CD4-positive, CD25-positive, alpha-beta regulatory T cell (primary cell): ENCODE data around the gene NCKAP5. TPM values are rescaled to one million over a fixed set of nuclear protein-coding genes. Genes with fewer than 3 reads are reported as not detected.

Source experiments
- ATAC-seq, 2 donors: fragments of 150-1000 bp; cut with Tn5 transposase; one replicate each; pipeline ENCODE4 v1.10.0; 2021; ENCODE audit warnings: low read depth in 2 of 2, moderate number of reproducible peaks in 2 of 2, moderate library complexity in 1 of 2
- DNase-seq, 3 donors: peaks; one replicate each; pipeline versions ENCODE4 v3.0.0 to v3.0.0-alpha.2; 2012 to 2022; ENCODE audit warnings: mixed read lengths in 1 of 3
- H3K27ac ChIP-seq: one replicate; pipeline ENCODE4 v1.7.0; 2013; ENCODE audit warnings: mild to moderate bottlenecking, low read length; ENCODE audit not compliant: insufficient read depth, poor library complexity, severe bottlenecking
- H3K27me3 ChIP-seq: one replicate; pipeline ENCODE4 v1.7.0; 2013; ENCODE audit warnings: low read length; ENCODE audit not compliant: control insufficient read depth, insufficient read depth
- H3K36me3 ChIP-seq: one replicate; pipeline ENCODE4 v1.7.0; 2013; ENCODE audit warnings: mild to moderate bottlenecking, low read length, moderate library complexity; ENCODE audit not compliant: control insufficient read depth, insufficient read depth
- H3K4me1 ChIP-seq: 2 replicates; pipeline ENCODE4 v1.7.0; 2013; ENCODE audit warnings: mild to moderate bottlenecking, low read length; ENCODE audit not compliant: insufficient read depth, control insufficient read depth, poor library complexity, severe bottlenecking
- H3K4me3 ChIP-seq: one replicate; pipeline ENCODE4 v1.7.0; 2013; ENCODE audit warnings: low read depth, mild to moderate bottlenecking, low read length, moderate library complexity
- H3K9me3 ChIP-seq, 2 experiments: 1 replicate in 1 of 2; 2 replicates in 1 of 2; pipeline ENCODE4 v1.7.0; 2013; ENCODE audit warnings: low read length in 2 of 2, mild to moderate bottlenecking in 1 of 2, moderate library complexity in 1 of 2; ENCODE audit not compliant: control insufficient read depth in 2 of 2
- H3K27ac Mint-ChIP-seq, 3 donors: one replicate each; pipeline ENCODE4 v1.8.0; 2020 to 2022; ENCODE audit warnings: mild to moderate bottlenecking in 3 of 3, mixed read lengths in 3 of 3, moderate library complexity in 2 of 3
- H3K27me3 Mint-ChIP-seq: one replicate; pipeline ENCODE4 v1.8.0; 2022; ENCODE audit warnings: mild to moderate bottlenecking, mixed read lengths
- H3K36me3 Mint-ChIP-seq: one replicate; pipeline ENCODE4 v1.8.0; 2020; ENCODE audit warnings: mixed read lengths
- H3K4me1 Mint-ChIP-seq, 4 donors: one replicate each; pipeline ENCODE4 v1.8.0; 2020 to 2022; ENCODE audit warnings: mixed read lengths in 4 of 4, mild to moderate bottlenecking in 1 of 4
- H3K4me3 Mint-ChIP-seq, 4 donors: one replicate each; pipeline ENCODE4 v1.8.0; 2020 to 2022; ENCODE audit warnings: mild to moderate bottlenecking in 4 of 4, mixed read lengths in 4 of 4, moderate library complexity in 3 of 4
- H3K9me3 Mint-ChIP-seq, 7 donors: one replicate each; pipeline ENCODE4 v1.8.0; 2020 to 2022; ENCODE audit warnings: mixed read lengths in 7 of 7, mild to moderate bottlenecking in 3 of 7, moderate library complexity in 2 of 7
- polyA plus RNA-seq, 4 donors: library from polyadenylated mRNA; unstranded; fragments of 300-500 nt; fragmentation: Illumina TruSeq; gene quantifications; one replicate each; pipeline ENCODE4 v1.2.3, GENCODE V29; 2021
- total RNA-seq: library from RNA; stranded (reverse); gene quantifications from one replicate; pipeline ENCODE4 v1.2.3, GENCODE V29; 2022

Gene NCKAP5
- total and polyA plus RNA-seq, 5 donors from 2014 or later, result not detected

GRCh38 chr2:132804051-132804450 is 764.2 kb downstream of the NCKAP5 start:
- Histone ChIP-seq H3K4me3 (no peak overlapping the region), H3K4me1 (no peaks in the 10 kb centered on the region), H3K27me3 (no peaks in the 10 kb centered on the region), H3K9me3 (no peaks in the 10 kb centered on the region), H3K27ac (no peak overlapping the region), H3K36me3 (no peaks in the 10 kb centered on the region)
- ATAC-seq, result no peak
- peaks cover 2 to 13% (median 5%) of the 10 kb centered on the region in 7 donors for H3K9me3 Mint-ChIP-seq
- H3K36me3 Mint-ChIP-seq, result no peaks in the 10 kb centered on the region
- H3K27me3 Mint-ChIP-seq, result no peaks in the 10 kb centered on the region
- no peak for DNase-seq
- no peak overlapping the region for H3K4me3 Mint-ChIP-seq
- H3K27ac Mint-ChIP-seq, result no peak overlapping the region
- H3K4me1 Mint-ChIP-seq, result no peaks in the 10 kb centered on the region

- peaks cover 0 to 2% (median 0%) of the 10 kb centered on the region in 7 donors for H3K9me3 Mint-ChIP-seq
Observed at GRCh38 chr2:132798341-132798740, 769.9 kb downstream of the NCKAP5 start.

GRCh38 chr2:132797556-132797955 is 770.7 kb downstream of the NCKAP5 start:
- no peak for DNase-seq
- H3K4me3 ChIP-seq, result no peak overlapping the region
- no peaks in the 10 kb centered on the region for H3K36me3 ChIP-seq
- Mint-ChIP-seq H3K36me3 (no peaks in the 10 kb centered on the region), H3K27ac (no peak overlapping the region), H3K27me3 (no peaks in the 10 kb centered on the region), H3K4me1 (no peaks in the 10 kb centered on the region), H3K4me3 (no peak overlapping the region), H3K9me3 (peaks cover 0 to 2% (median 0%) of the 10 kb centered on the region in 7 donors)
- H3K4me1 ChIP-seq, result no peaks in the 10 kb centered on the region
- no peaks in the 10 kb centered on the region for H3K9me3 ChIP-seq
- H3K27me3 ChIP-seq, result no peaks in the 10 kb centered on the region
- ATAC-seq, result no peak
- H3K27ac ChIP-seq, result no peak overlapping the region

More at GRCh38 chr2:132798341-132798740, 769.9 kb downstream of the NCKAP5 start:
- H3K4me1 ChIP-seq, result no peaks in the 10 kb centered on the region
- no peak overlapping the region for H3K4me3 ChIP-seq
- no peak for DNase-seq
- no peaks in the 10 kb centered on the region for H3K4me1 Mint-ChIP-seq
- no peak overlapping the region for H3K27ac ChIP-seq
- no peak overlapping the region for H3K4me3 Mint-ChIP-seq
- no peaks in the 10 kb centered on the region for H3K27me3 ChIP-seq
- no peak for ATAC-seq
- H3K36me3 ChIP-seq, result no peaks in the 10 kb centered on the region
- H3K27ac Mint-ChIP-seq, result no peak overlapping the region
- no peaks in the 10 kb centered on the region for H3K36me3 Mint-ChIP-seq
- H3K9me3 ChIP-seq, result no peaks in the 10 kb centered on the region
- H3K27me3 Mint-ChIP-seq, result no peaks in the 10 kb centered on the region

- H3K27ac ChIP-seq, result no peak overlapping the region
- no peaks in the 10 kb centered on the region for H3K9me3 ChIP-seq
- H3K36me3 ChIP-seq, result no peaks in the 10 kb centered on the region
- Mint-ChIP-seq H3K9me3 (peaks cover 0 to 2% (median 0%) of the 10 kb centered on the region in 7 donors), H3K27ac (no peak overlapping the region), H3K36me3 (no peaks in the 10 kb centered on the region), H3K4me1 (no peaks in the 10 kb centered on the region), H3K4me3 (no peak overlapping the region), H3K27me3 (no peaks in the 10 kb centered on the region)
- no peak overlapping the region for H3K4me3 ChIP-seq
- H3K4me1 ChIP-seq, result no peaks in the 10 kb centered on the region
- ATAC-seq, result no peak
- no peak for DNase-seq
- no peaks in the 10 kb centered on the region for H3K27me3 ChIP-seq
Observed at GRCh38 chr2:132797071-132797470, 771.2 kb downstream of the NCKAP5 start.

GRCh38 chr2:132795220-132795619 is 773.0 kb downstream of the NCKAP5 start:
- Mint-ChIP-seq H3K27ac (no peak overlapping the region), H3K36me3 (no peaks in the 10 kb centered on the region), H3K4me3 (no peak overlapping the region), H3K27me3 (no peaks in the 10 kb centered on the region), H3K4me1 (no peaks in the 10 kb centered on the region), H3K9me3 (peaks cover 0 to 4% (median 0%) of the 10 kb centered on the region in 7 donors)
- Histone ChIP-seq H3K36me3 (no peaks in the 10 kb centered on the region), H3K9me3 (no peaks in the 10 kb centered on the region), H3K4me1 (no peaks in the 10 kb centered on the region), H3K27ac (no peak overlapping the region), H3K4me3 (no peak overlapping the region), H3K27me3 (no peaks in the 10 kb centered on the region)
- no peak for DNase-seq
- ATAC-seq, result no peak

GRCh38 chr2:132793532-132793931 is 774.7 kb downstream of the NCKAP5 start:
- Histone ChIP-seq H3K4me1 (no peaks in the 10 kb centered on the region), H3K27ac (no peak overlapping the region), H3K9me3 (no peaks in the 10 kb centered on the region), H3K36me3 (no peaks in the 10 kb centered on the region), H3K4me3 (no peak overlapping the region), H3K27me3 (no peaks in the 10 kb centered on the region)
- H3K36me3 Mint-ChIP-seq, result no peaks in the 10 kb centered on the region
- no peak overlapping the region for H3K27ac Mint-ChIP-seq
- H3K27me3 Mint-ChIP-seq, result no peaks in the 10 kb centered on the region
- H3K9me3 Mint-ChIP-seq, result peaks cover 0 to 4% (median 2%) of the 10 kb centered on the region in 7 donors
- ATAC-seq, result no peak
- no peak overlapping the region for H3K4me3 Mint-ChIP-seq
- DNase-seq, result no peak
- H3K4me1 Mint-ChIP-seq, result no peaks in the 10 kb centered on the region

GRCh38 chr2:132790207-132790785 is 778.0 kb downstream of the NCKAP5 start:
- no peaks in the 10 kb centered on the region for H3K36me3 Mint-ChIP-seq
- H3K27ac Mint-ChIP-seq, result no peak overlapping the region
- H3K4me1 Mint-ChIP-seq, result no peaks in the 10 kb centered on the region
- DNase-seq, result no peak
- Histone ChIP-seq H3K27ac (no peak overlapping the region), H3K27me3 (no peaks in the 10 kb centered on the region), H3K36me3 (no peaks in the 10 kb centered on the region), H3K9me3 (no peaks in the 10 kb centered on the region), H3K4me1 (no peaks in the 10 kb centered on the region), H3K4me3 (no peak overlapping the region)
- no peaks in the 10 kb centered on the region for H3K27me3 Mint-ChIP-seq
- peaks cover 0 to 6% (median 2%) of the 10 kb centered on the region in 7 donors for H3K9me3 Mint-ChIP-seq
- ATAC-seq, result no peak
- no peak overlapping the region for H3K4me3 Mint-ChIP-seq

GRCh38 chr2:132789066-132789465 is 779.2 kb downstream of the NCKAP5 start:
- no peaks in the 10 kb centered on the region for H3K4me1 ChIP-seq
- no peaks in the 10 kb centered on the region for H3K4me1 Mint-ChIP-seq
- no peak overlapping the region for H3K27ac ChIP-seq
- H3K9me3 Mint-ChIP-seq, result peaks cover 0 to 8% (median 2%) of the 10 kb centered on the region in 7 donors
- H3K27me3 Mint-ChIP-seq, result no peaks in the 10 kb centered on the region
- H3K36me3 ChIP-seq, result no peaks in the 10 kb centered on the region
- no peaks in the 10 kb centered on the region for H3K9me3 ChIP-seq
- no peak overlapping the region for H3K4me3 Mint-ChIP-seq
- no peak for DNase-seq
- ATAC-seq, result no peak
- H3K4me3 ChIP-seq, result no peak overlapping the region
- H3K27me3 ChIP-seq, result no peaks in the 10 kb centered on the region
- H3K27ac Mint-ChIP-seq, result no peak overlapping the region
- H3K36me3 Mint-ChIP-seq, result no peaks in the 10 kb centered on the region
